Activated naive CD8-positive, alpha-beta T cell treated with anti-CD3 and anti-CD28 coated beads for 36 hours (primary cell): Measurements from ENCODE around the gene TRAF1. TPM values are rescaled to one million over a fixed set of nuclear protein-coding genes. Genes with fewer than 3 reads are reported as not detected.

Experiments
- DNase-seq: peaks from one replicate; pipeline ENCODE4 v3.0.0; 2021
- H3K27ac Mint-ChIP-seq: one replicate; pipeline ENCODE4 v1.8.0; 2022; ENCODE audit warnings: mild to moderate bottlenecking, moderate library complexity, mixed read lengths
- H3K27me3 Mint-ChIP-seq: one replicate; pipeline ENCODE4 v1.8.0; 2022; ENCODE audit warnings: mild to moderate bottlenecking, mixed read lengths
- H3K36me3 Mint-ChIP-seq: one replicate; pipeline ENCODE4 v1.8.0; 2021; ENCODE audit warnings: mild to moderate bottlenecking, mixed read lengths
- H3K4me1 Mint-ChIP-seq: one replicate; pipeline ENCODE4 v1.8.0; 2021; ENCODE audit warnings: mixed read lengths
- H3K4me3 Mint-ChIP-seq: one replicate; pipeline ENCODE4 v1.8.0; 2022; ENCODE audit warnings: mild to moderate bottlenecking, moderate library complexity, mixed read lengths
- H3K9me3 Mint-ChIP-seq: one replicate; pipeline ENCODE4 v1.8.0; 2022; ENCODE audit warnings: mixed read lengths
- total RNA-seq, 2 experiments: library from RNA; stranded (reverse); gene quantifications; one replicate each; pipeline ENCODE4 v1.2.3, GENCODE V29; 2021

Gene TRAF1
- total RNA-seq, 2 experiments from 2014 or later: 169 to 170 TPM

- peaks cover 36% of the 10 kb centered on the region for H3K36me3 Mint-ChIP-seq
These were observed 70.5 kb downstream of the TRAF1 start for GRCh38 chr9:120855827-120856670.

GRCh38 chr9:120854596-120855327, 71.8 kb downstream of the TRAF1 start:
- no peak overlapping the region for H3K4me3 Mint-ChIP-seq
- DNase-seq: no peak
- H3K27me3 Mint-ChIP-seq: no peaks in the 10 kb centered on the region
- no peaks in the 10 kb centered on the region for H3K9me3 Mint-ChIP-seq
- H3K36me3 Mint-ChIP-seq: peaks cover 26% of the 10 kb centered on the region
- H3K27ac Mint-ChIP-seq: peak overlapping the region; percentile 22
- H3K4me1 Mint-ChIP-seq: peaks cover 10% of the 10 kb centered on the region

More at GRCh38 chr9:120855827-120856670, 70.5 kb downstream of the TRAF1 start:
- H3K27me3 Mint-ChIP-seq: no peaks in the 10 kb centered on the region
- DNase-seq: no peak
- H3K4me3 Mint-ChIP-seq: no peak overlapping the region
- peaks cover 10% of the 10 kb centered on the region for H3K4me1 Mint-ChIP-seq
- H3K27ac Mint-ChIP-seq: no peak overlapping the region
- no peaks in the 10 kb centered on the region for H3K9me3 Mint-ChIP-seq

GRCh38 chr9:120853198-120853597, 73.4 kb downstream of the TRAF1 start:
- no peak for DNase-seq
- Mint-ChIP-seq H3K4me3 (no peak overlapping the region), H3K9me3 (no peaks in the 10 kb centered on the region), H3K36me3 (peaks cover 18% of the 10 kb centered on the region), H3K27me3 (no peaks in the 10 kb centered on the region), H3K27ac (no peak overlapping the region), H3K4me1 (peaks cover 16% of the 10 kb centered on the region)

Other genes with a start within 250 kb of the TRAF1 start
- gene MEGF9, start 212.3 kb downstream of the TRAF1 start, total RNA-seq: 1 to 10 TPM; 3.8 to 3.9 TPM
- 10 to 100 TPM; 71.4 to 72.5 TPM for gene FBXW2, start 133.4 kb downstream of the TRAF1 start, total RNA-seq
- 10 to 100 TPM; 69.0 to 69.3 TPM for gene PSMD5, start 83.9 kb downstream of the TRAF1 start, total RNA-seq
- gene PHF19, start 49.6 kb downstream of the TRAF1 start, total RNA-seq: 100 to 1,000 TPM; 216 to 226 TPM
- gene C5, start 123.5 kb upstream of the TRAF1 start, total RNA-seq: 1 to 10 TPM; 1.3 to 1.5 TPM
- 10 to 100 TPM; 57.1 to 58.0 TPM for gene CNTRL, start 148.2 kb upstream of the TRAF1 start, total RNA-seq